HepG2 (cell line): ENCODE data around the gene PRKAR1B. TPM values are rescaled to one million over a fixed set of nuclear protein-coding genes. Genes with fewer than 3 reads are reported as not detected.

Source experiments
- ATAC-seq: fragments of 200-7000 bp; cut with Tn5 transposase; 3 replicates; pipeline ENCODE4 v1.9.1; 2020; ENCODE audit warnings: mild to moderate bottlenecking, moderate library complexity
- BruUV-seq: library from RNA; stranded (reverse); fragments of 400-500 nt; replicated peaks from 2 replicates; lab custom pipeline; 2021; lab: Mats Ljungman, UMichigan
- CTCF ChIA-PET: fragments of 300-600 bp; formaldehyde crosslinking; extraction: SDS; loops from one replicate; lab custom pipeline; 2021; ENCODE audit warnings: low total read pairs, inconsistent platforms, low intra/inter-chr PET ratio; lab: Yijun Ruan, JAX
- POLR2A ChIA-PET: fragments of 350-600 bp; sonication (Branson Sonifier 250); formaldehyde crosslinking; loops from one replicate; lab custom pipeline; 2020; ENCODE audit warnings: antibody characterized with exemption, inconsistent platforms; lab: Yijun Ruan, JAX
- DNase-seq: peaks from one replicate; pipeline ENCODE4 v3.0.0-alpha.2; 2015; ENCODE audit warnings: low spot score
- FAIRE-seq: peaks from 3 replicates; lab custom pipeline; 2011; peaks lifted over from hg19 to GRCh38; lab: Jason Lieb, UNC
- H2AFZ ChIP-seq: one replicate; pipeline ENCODE4 v1.6.1; 2011; ENCODE audit warnings: low read length, inconsistent platforms
- H3K27ac ChIP-seq: fragments of 300-600 bp; 3 replicates; pipeline ENCODE4 v1.8.0; 2011; ENCODE audit warnings: mixed run types, mild to moderate bottlenecking, mixed read lengths, low read length, inconsistent platforms; ENCODE audit not compliant: insufficient read depth; ENCODE audit errors: extremely low read length
- H3K27me3 ChIP-seq, 2 experiments: fragments of 200-600 bp in 1 of 2; 2 replicates in 1 of 2; 3 replicates in 1 of 2; pipeline versions ENCODE4 v1.6.0 to v1.8.0; 2011; ENCODE audit warnings: low read length in 2 of 2, mild to moderate bottlenecking in 2 of 2, moderate library complexity in 2 of 2, inconsistent platforms in 1 of 2; ENCODE audit not compliant: insufficient read depth in 2 of 2, control insufficient read depth in 1 of 2
- H3K36me3 ChIP-seq, 2 experiments: fragments of 200-600 bp in 1 of 2; replicated peaks in 1 of 2; 2 replicates in 1 of 2; 3 replicates in 1 of 2; pipeline versions ENCODE4 v1.5.1 to v1.8.0; 2011; ENCODE audit warnings: low read length in 2 of 2, inconsistent platforms in 1 of 2; ENCODE audit not compliant: insufficient read depth in 2 of 2, control insufficient read depth in 1 of 2
- H3K4me1 ChIP-seq: 2 replicates; pipeline ENCODE4 v1.5.1; 2012; ENCODE audit warnings: low read length, inconsistent platforms; ENCODE audit not compliant: insufficient read depth
- H3K4me2 ChIP-seq: 2 replicates; pipeline ENCODE4 v1.6.0; 2011; ENCODE audit warnings: low read depth, low read length, inconsistent platforms
- H3K4me3 ChIP-seq, 3 experiments: fragments of 200-600 bp in 1 of 3; sonication (generic), shearing (Covaris generic) in 1 of 3; replicated peaks in 1 of 3; 2 replicates each; pipeline ENCODE4 v1.5.1; 2011 to 2016; ENCODE audit warnings: low read length in 3 of 3, inconsistent platforms in 2 of 3, low read depth in 2 of 3, mild to moderate bottlenecking in 2 of 3, control low read depth in 1 of 3, mixed read lengths in 1 of 3; ENCODE audit not compliant: insufficient read depth in 1 of 3
- H3K79me2 ChIP-seq: one replicate; pipeline ENCODE4 v1.6.1; 2011; ENCODE audit warnings: low read length, inconsistent platforms; ENCODE audit not compliant: insufficient read depth
- H3K9ac ChIP-seq: 2 replicates; pipeline ENCODE4 v1.6.0; 2011; ENCODE audit warnings: mild to moderate bottlenecking, low read depth, low read length, inconsistent platforms; ENCODE audit not compliant: insufficient read depth
- H3K9me3 ChIP-seq: 2 replicates; pipeline ENCODE4 v1.5.1; 2012; ENCODE audit warnings: mild to moderate bottlenecking, low read length
- H4K20me1 ChIP-seq: 2 replicates; pipeline ENCODE4 v1.6.0; 2011; ENCODE audit warnings: inconsistent platforms, mild to moderate bottlenecking, low read length, moderate library complexity; ENCODE audit not compliant: insufficient read depth
- HMGXB3 ChIP-seq: sonication (generic); formaldehyde crosslinking; IDR thresholded peaks from 2 replicates; pipeline ENCODE4 v1.4.0; 2020; ENCODE audit warnings: missing genetic modification reagents, borderline replicate concordance
- HOXA3 ChIP-seq: sonication (generic); formaldehyde crosslinking; IDR thresholded peaks from 2 replicates; pipeline ENCODE4 v1.5.0; 2020; ENCODE audit warnings: missing genetic modification reagents
- ZNF644 ChIP-seq: IDR thresholded peaks from 2 replicates; pipeline ENCODE4 v1.6.1; 2016; ENCODE audit warnings: low read depth
- WGBS: methylation state at CpG from one replicate; pipeline ENCODE4 v1.1.6; 2017; ENCODE audit warnings: low lambda C conversion rate; 5-methylcytosine and 5-hydroxymethylcytosine counted together
- in situ Hi-C: cut with HindIII; loops from 2 replicates; pipeline ENCODE4 v1.10.0; 2017; ENCODE audit warnings: low pct_unique_long_range_greater_than_20kb; ENCODE audit not compliant: extremely low pct_ligation_motif_present
- intact Hi-C: fragments of 100-400 bp; cut with micrococcal nuclease; formaldehyde crosslinking; loops from one replicate; pipeline ENCODE4 v1.10.0; 2022; ENCODE audit not compliant: unreplicated experiment
- polyA plus RNA-seq, 8 experiments: library from polyadenylated mRNA; depleted of rRNA in 3 of 8; stranded (reverse) in 7 of 8; unstranded in 1 of 8; fragments of >200 nt; fragmentation: Illumina TruSeq in 4 of 8; extraction: Trizol in 4 of 8; gene quantifications; 2 replicates each; pipeline versions ENCODE4 v1.2.1 to v1.2.3, GENCODE V29; 2011 to 2016; ENCODE audit warnings: low read depth in 4 of 8, missing spikeins in 1 of 8, mixed read lengths in 1 of 8; ENCODE audit not compliant: insufficient read depth in 1 of 8
- total RNA-seq, 5 experiments: library from RNA; depleted of rRNA; stranded (reverse); fragments of >200 nt; fragmentation: Illumina TruSeq; extraction: Trizol; gene quantifications; 2 replicates each; pipeline ENCODE4 v1.2.3, GENCODE V29; 2016; ENCODE audit warnings: low read depth in 1 of 5
- TF ChIP-seq, protein P1 (sequence below): sonication (generic); formaldehyde crosslinking; IDR thresholded peaks from 2 replicates; pipeline ENCODE4 v1.4.0; 2020; ENCODE audit warnings: missing genetic modification reagents

The PRKAR1B gene
- total and polyA plus RNA-seq, 2 of the 13 experiments (the other 11 are each of a cell fraction or from before 2014, with no cell fraction given) = 7.9 to 28.2 TPM

- in situ Hi-C loops = no loop called here
Measured at GRCh38 chr7:674454-675410, 52.3 kb downstream of the PRKAR1B start.

DNA sequence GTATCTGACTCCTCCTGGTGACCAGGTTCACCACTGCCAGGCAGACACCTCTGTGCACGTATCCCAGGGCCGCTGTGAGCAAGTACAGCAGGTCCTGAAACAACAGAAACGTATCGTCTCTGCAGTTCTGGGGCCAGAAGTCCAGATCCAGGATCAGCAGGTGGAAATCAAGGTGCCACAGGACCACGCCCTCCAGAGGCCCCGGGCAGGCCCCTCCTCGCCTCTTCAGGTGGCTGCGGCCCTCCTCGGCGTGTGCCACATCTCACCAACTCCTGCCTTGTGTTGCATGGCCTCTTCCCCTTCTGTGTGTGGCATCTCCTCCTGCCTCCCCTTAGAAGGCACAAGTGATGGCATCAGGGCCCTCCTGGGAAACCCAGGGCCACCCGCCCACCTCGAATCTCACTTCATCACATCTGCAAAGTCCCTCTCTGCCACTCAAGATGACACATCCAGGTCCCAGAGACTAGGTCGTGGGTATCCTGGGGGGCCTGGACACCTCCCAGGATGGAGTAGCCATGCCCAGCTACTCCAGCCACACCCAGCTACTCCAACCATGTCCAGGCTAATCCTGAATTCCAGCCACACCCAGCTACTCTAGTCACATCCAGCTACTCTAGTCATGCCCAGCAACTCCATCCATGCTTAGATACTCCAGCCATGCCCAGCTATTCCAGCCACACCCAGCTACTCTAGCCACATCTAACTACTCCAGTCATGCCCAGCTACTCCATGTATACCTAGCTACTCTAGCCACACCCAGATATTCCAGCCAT, 53.2 kb downstream of the PRKAR1B start:
- in situ Hi-C loops = no loop called here
- POLR2A ChIA-PET = no interaction called here
- Histone ChIP-seq H3K79me2 (no peaks in the 10 kb centered on the region), H3K27me3 (no peaks in the 10 kb centered on the region), H3K9me3 (no peaks in the 10 kb centered on the region), H3K4me3 (no peak overlapping the region), H3K9ac (no peak overlapping the region), H2AFZ (no peak overlapping the region), H3K4me1 (no peaks in the 10 kb centered on the region), H3K27ac (no peak overlapping the region), H3K4me2 (no peak overlapping the region), H3K36me3 (peaks cover 4 to 35% of the 10 kb centered on the region in 2 experiments; a peak in 3 of 5 replicates), H4K20me1 (no peaks in the 10 kb centered on the region)
- CTCF ChIA-PET = no interaction called here
- no TSS peak for BruUV-seq
- ATAC-seq (no peak), FAIRE-seq (no peak), DNase-seq (no peak)
- intact Hi-C loops = no loop called here
- WGBS = 98% methylated on average over 11 of the region's 13 CpGs
- TF ChIP-seq ZNF644 (no peak), HMGXB3 (CRISPR knock-in tag) (no peak), HOXA3 (no peak)

More at GRCh38 chr7:674454-675410, 52.3 kb downstream of the PRKAR1B start:
- Histone ChIP-seq H3K4me1 (no peaks in the 10 kb centered on the region), H3K4me2 (no peak overlapping the region), H3K9me3 (no peaks in the 10 kb centered on the region)
- POLR2A ChIA-PET = no interaction called here
- TF ChIP-seq, protein P1, sequence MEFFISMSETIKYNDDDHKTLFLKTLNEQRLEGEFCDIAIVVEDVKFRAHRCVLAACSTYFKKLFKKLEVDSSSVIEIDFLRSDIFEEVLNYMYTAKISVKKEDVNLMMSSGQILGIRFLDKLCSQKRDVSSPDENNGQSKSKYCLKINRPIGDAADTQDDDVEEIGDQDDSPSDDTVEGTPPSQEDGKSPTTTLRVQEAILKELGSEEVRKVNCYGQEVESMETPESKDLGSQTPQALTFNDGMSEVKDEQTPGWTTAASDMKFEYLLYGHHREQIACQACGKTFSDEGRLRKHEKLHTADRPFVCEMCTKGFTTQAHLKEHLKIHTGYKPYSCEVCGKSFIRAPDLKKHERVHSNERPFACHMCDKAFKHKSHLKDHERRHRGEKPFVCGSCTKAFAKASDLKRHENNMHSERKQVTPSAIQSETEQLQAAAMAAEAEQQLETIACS (CRISPR knock-in tag) = no peak
- TF ChIP-seq, all 625 proteins: peak for 0
- intact Hi-C loops = no loop called here
- ATAC-seq (no peak), FAIRE-seq (no peak), DNase-seq (no peak)
- no peaks in the 10 kb centered on the region for H3K79me2 ChIP-seq
- TSS peak; percentile 44 for BruUV-seq
- WGBS = 98% methylated on average over 16 of the region's 16 CpGs
- CTCF ChIA-PET = no interaction called here
- H4K20me1 ChIP-seq = no peaks in the 10 kb centered on the region
- no peak overlapping the region for H3K4me3 ChIP-seq
- H3K27ac ChIP-seq = no peak overlapping the region
- H3K27me3 ChIP-seq = no peaks in the 10 kb centered on the region
- H3K9ac ChIP-seq = no peak overlapping the region
- no peak overlapping the region for H2AFZ ChIP-seq
- H3K36me3 ChIP-seq = peaks cover 6 to 43% of the 10 kb centered on the region in 2 experiments; a peak in 4 of 5 replicates
